Smooth muscle cell (in vitro differentiated cells): ENCODE results near the gene CCDC178. TPM values are rescaled to one million over a fixed set of nuclear protein-coding genes. Genes with fewer than 3 reads are reported as not detected.

Experiments used
- DNase-seq: peaks from one replicate; lab custom pipeline; 2025; ENCODE audit not compliant: unreplicated experiment; lab: John Stamatoyannopoulos, UW
- H2AFZ ChIP-seq: fragments of 200-600 bp; sonication (generic); 2 replicates; pipeline ENCODE4 v1.6.0; 2016; ENCODE audit warnings: antibody characterized with exemption, low read depth, mild to moderate bottlenecking
- H3F3A ChIP-seq: fragments of 200-600 bp; sonication (generic); 2 replicates; pipeline ENCODE4 v1.6.0; 2017; ENCODE audit warnings: antibody characterized with exemption, low read depth
- H3K27ac ChIP-seq: fragments of 200-600 bp; sonication (generic); 2 replicates; pipeline ENCODE4 v1.5.1; 2016; ENCODE audit warnings: low read depth, mild to moderate bottlenecking
- H3K27me3 ChIP-seq: fragments of 200-600 bp; sonication (generic); 2 replicates; pipeline ENCODE4 v1.6.1; 2016; ENCODE audit warnings: low read depth, mild to moderate bottlenecking
- H3K36me3 ChIP-seq: fragments of 200-600 bp; sonication (generic); 2 replicates; pipeline ENCODE4 v1.5.1; 2016; ENCODE audit warnings: low read depth
- H3K4me1 ChIP-seq: fragments of 200-600 bp; sonication (generic); 2 replicates; pipeline ENCODE4 v1.5.1; 2016; ENCODE audit warnings: low read depth
- H3K4me2 ChIP-seq: fragments of 200-600 bp; sonication (generic); 2 replicates; pipeline ENCODE4 v1.6.0; 2016; ENCODE audit warnings: mild to moderate bottlenecking
- H3K4me3 ChIP-seq: fragments of 200-600 bp; sonication (generic); 2 replicates; pipeline ENCODE4 v1.5.1; 2016; ENCODE audit warnings: mild to moderate bottlenecking
- H3K79me2 ChIP-seq: fragments of 200-600 bp; sonication (generic); 2 replicates; pipeline ENCODE4 v1.6.0; 2016; ENCODE audit warnings: low read depth, mild to moderate bottlenecking
- H3K9ac ChIP-seq: fragments of 200-600 bp; sonication (generic); 2 replicates; pipeline ENCODE4 v1.6.0; 2016; ENCODE audit warnings: low read depth
- H3K9me3 ChIP-seq: fragments of 200-600 bp; sonication (generic); replicated peaks from 2 replicates; pipeline ENCODE4 v1.5.1; 2016; ENCODE audit warnings: low read depth
- H4K20me1 ChIP-seq: fragments of 200-600 bp; sonication (generic); 2 replicates; pipeline ENCODE4 v1.6.0; 2016; ENCODE audit warnings: low read depth
- CTCF ChIP-seq: fragments of 200-600 bp; sonication (generic); IDR thresholded peaks from 2 replicates; pipeline ENCODE4 v1.5.1; 2017; ENCODE audit warnings: borderline replicate concordance, mild to moderate bottlenecking, antibody characterized with exemption; ENCODE audit not compliant: insufficient read depth, poor library complexity, severe bottlenecking
- WGBS: methylation state at CpG from one replicate; pipeline ENCODE4 v1.1.7; 2016; ENCODE audit warnings: low lambda C conversion rate; 5-methylcytosine and 5-hydroxymethylcytosine counted together
- polyA plus RNA-seq: library from polyadenylated mRNA; unstranded; fragments of >200 nt; fragmentation: Nextera tagmentation; extraction: Ambion mirVana; gene quantifications from 2 replicates; pipeline ENCODE4 v1.2.1, GENCODE V29; 2016
- total RNA-seq: library from RNA; depleted of rRNA; stranded (reverse); fragments of >200 nt; gene quantifications from 2 replicates; pipeline ENCODE4 v1.2.3, GENCODE V29; 2014

The CCDC178 gene
- total and polyA plus RNA-seq, 2 experiments from 2014 or later: not detected

- H3K79me2 ChIP-seq: no peaks in the 10 kb centered on the region
- no peak overlapping the region for H3K4me3 ChIP-seq
- 7% methylated on average over 2 of the region's 2 CpGs for WGBS
- DNase-seq: no peak
- no peak overlapping the region for H3K9ac ChIP-seq
- H2AFZ ChIP-seq: no peak overlapping the region
- peak overlapping the region; percentile 23 for H3K4me2 ChIP-seq
- no peaks in the 10 kb centered on the region for H3K36me3 ChIP-seq
- no peaks in the 10 kb centered on the region for H4K20me1 ChIP-seq
- no peaks in the 10 kb centered on the region for H3K9me3 ChIP-seq
- H3K4me1 ChIP-seq: no peaks in the 10 kb centered on the region
- H3F3A ChIP-seq: no peaks in the 10 kb centered on the region
- no peaks in the 10 kb centered on the region for H3K27me3 ChIP-seq
- no peak for TF ChIP-seq CTCF
- no peak overlapping the region for H3K27ac ChIP-seq
Measured at GRCh38 chr18:33010149-33010548, 430.4 kb downstream of the CCDC178 start.

- H3K4me3 ChIP-seq: no peak overlapping the region
- H3K4me2 ChIP-seq: no peak overlapping the region
- H3K4me1 ChIP-seq: no peaks in the 10 kb centered on the region
- no peak for DNase-seq
- no peak overlapping the region for H2AFZ ChIP-seq
- no peaks in the 10 kb centered on the region for H4K20me1 ChIP-seq
- H3K9me3 ChIP-seq: no peaks in the 10 kb centered on the region
- no peaks in the 10 kb centered on the region for H3K79me2 ChIP-seq
- TF ChIP-seq CTCF: no peak
- no peak overlapping the region for H3K9ac ChIP-seq
- H3F3A ChIP-seq: no peaks in the 10 kb centered on the region
- no peak overlapping the region for H3K27ac ChIP-seq
- WGBS: 100% methylated on average over 1 of the region's 1 CpG
- no peaks in the 10 kb centered on the region for H3K36me3 ChIP-seq
- no peaks in the 10 kb centered on the region for H3K27me3 ChIP-seq
Measured at GRCh38 chr18:32998921-32999320, 441.6 kb downstream of the CCDC178 start.

GRCh38 chr18:32998285-32998684 is 442.2 kb downstream of the CCDC178 start:
- Histone ChIP-seq H3K9me3 (no peaks in the 10 kb centered on the region), H3F3A (no peaks in the 10 kb centered on the region), H3K9ac (no peak overlapping the region), H3K4me1 (no peaks in the 10 kb centered on the region), H3K27me3 (no peaks in the 10 kb centered on the region), H3K27ac (no peak overlapping the region), H4K20me1 (no peaks in the 10 kb centered on the region), H2AFZ (no peak overlapping the region), H3K4me3 (no peak overlapping the region), H3K79me2 (no peaks in the 10 kb centered on the region), H3K36me3 (no peaks in the 10 kb centered on the region), H3K4me2 (no peak overlapping the region)
- DNase-seq: no peak
- TF ChIP-seq CTCF: no peak
- 67% methylated on average over 3 of the region's 3 CpGs for WGBS

GRCh38 chr18:32983721-32984120 is 456.8 kb downstream of the CCDC178 start:
- Histone ChIP-seq H3K27ac (no peak overlapping the region), H3K4me1 (peaks cover 11% of the 10 kb centered on the region), H2AFZ (no peak overlapping the region), H3K4me3 (no peak overlapping the region), H3K79me2 (no peaks in the 10 kb centered on the region), H4K20me1 (no peaks in the 10 kb centered on the region), H3K9me3 (no peaks in the 10 kb centered on the region), H3K9ac (no peak overlapping the region), H3K36me3 (no peaks in the 10 kb centered on the region), H3K27me3 (no peaks in the 10 kb centered on the region), H3F3A (no peaks in the 10 kb centered on the region), H3K4me2 (no peak overlapping the region)
- no peak for TF ChIP-seq CTCF
- no peak for DNase-seq
- WGBS: 80% methylated on average over 1 of the region's 1 CpG
